ENCODE measurements around the gene CD79A.

DNA sequence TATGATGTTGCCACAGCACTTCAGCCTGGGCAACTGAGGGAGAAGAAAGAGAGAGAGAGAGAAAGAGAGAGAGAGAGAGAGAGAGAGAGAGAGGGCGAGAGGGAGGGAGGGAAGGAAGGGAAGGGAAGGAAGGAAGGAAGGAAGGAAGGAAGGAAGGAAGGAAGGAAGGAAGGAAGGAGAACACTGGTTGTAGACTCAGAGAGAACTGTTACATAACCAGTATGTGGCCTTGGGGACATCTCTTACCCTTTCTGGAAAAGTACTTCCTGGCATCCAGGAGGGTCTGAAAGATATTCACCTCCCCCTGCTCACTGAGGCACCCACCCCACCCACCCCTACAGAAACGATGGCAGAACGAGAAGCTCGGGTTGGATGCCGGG lies 3.2 kb downstream of the CD79A start:
- no peak for TF ChIP-seq POLR2A (IDR thresholded peaks at IDR 0.05)
- no peak for TF ChIP-seq CTCF (IDR thresholded peaks at IDR 0.05)
